GM23338 (cell line): ENCODE measurements around the gene GTPBP4. TPM values are rescaled to one million over a fixed set of nuclear protein-coding genes. Genes with fewer than 3 reads are reported as not detected.

ENCODE experiments used
- ATAC-seq: fragments of 200-7000 bp; cut with Tn5 transposase; 3 replicates; pipeline ENCODE4 v1.9.1; 2020
- DNase-seq: peaks from one replicate; pipeline ENCODE4 v3.0.0-alpha.2; 2015; ENCODE audit warnings: low spot score
- H2AFZ ChIP-seq: fragments of 200-600 bp; sonication (generic); 2 replicates; pipeline ENCODE4 v1.8.0; 2016; ENCODE audit warnings: antibody characterized with exemption, mild to moderate bottlenecking, moderate library complexity
- H3F3A ChIP-seq: fragments of 200-600 bp; sonication (generic); replicated peaks from 2 replicates; pipeline ENCODE4 v1.8.0; 2017; ENCODE audit warnings: antibody characterized with exemption, mixed run types, low read depth
- H3K27ac ChIP-seq: fragments of 200-600 bp; sonication (generic); 2 replicates; pipeline ENCODE4 v1.6.1; 2016; ENCODE audit warnings: low read depth
- H3K27me3 ChIP-seq: fragments of 200-600 bp; sonication (generic); 2 replicates; pipeline ENCODE4 v1.8.0; 2016; ENCODE audit warnings: mild to moderate bottlenecking, mixed run types, moderate library complexity; ENCODE audit not compliant: insufficient read depth
- H3K36me3 ChIP-seq: fragments of 200-600 bp; sonication (generic); 2 replicates; pipeline ENCODE4 v1.8.0; 2016; ENCODE audit warnings: mild to moderate bottlenecking; ENCODE audit not compliant: insufficient read depth
- H3K4me1 ChIP-seq: fragments of 200-600 bp; sonication (generic); 2 replicates; pipeline ENCODE4 v1.8.0; 2016; ENCODE audit warnings: mild to moderate bottlenecking, moderate library complexity; ENCODE audit not compliant: insufficient read depth
- H3K4me2 ChIP-seq: fragments of 200-600 bp; sonication (generic); 2 replicates; pipeline ENCODE4 v1.7.1; 2017; ENCODE audit warnings: mixed run types
- H3K4me3 ChIP-seq: fragments of 200-600 bp; sonication (generic); 2 replicates; pipeline ENCODE4 v1.6.1; 2016; ENCODE audit warnings: mixed run types
- H3K79me2 ChIP-seq: fragments of 200-600 bp; sonication (generic); replicated peaks from 2 replicates; pipeline ENCODE4 v1.8.0; 2017; ENCODE audit warnings: mild to moderate bottlenecking; ENCODE audit not compliant: insufficient read depth
- H3K9me2 ChIP-seq: fragments of 200-600 bp; sonication (generic); 2 replicates; pipeline ENCODE4 v1.8.0; 2017; ENCODE audit not compliant: insufficient read depth
- H4K20me1 ChIP-seq: fragments of 200-600 bp; sonication (generic); replicated peaks from 2 replicates; pipeline ENCODE4 v1.8.0; 2017; ENCODE audit warnings: mild to moderate bottlenecking; ENCODE audit not compliant: insufficient read depth
- H3K27ac Mint-ChIP-seq: 2 replicates; pipeline ENCODE4 v1.8.0; 2020; ENCODE audit warnings: inconsistent platforms, mild to moderate bottlenecking, moderate library complexity, mixed read lengths
- H3K27me3 Mint-ChIP-seq: 3 replicates; pipeline ENCODE4 v1.8.0; 2022; ENCODE audit warnings: low read depth, mild to moderate bottlenecking, moderate library complexity, mixed read lengths, inconsistent platforms; ENCODE audit not compliant: insufficient read depth, poor library complexity
- H3K36me3 Mint-ChIP-seq: 3 replicates; pipeline ENCODE4 v1.8.0; 2021; ENCODE audit warnings: low read depth, mild to moderate bottlenecking, inconsistent platforms, moderate library complexity, mixed read lengths
- H3K4me1 Mint-ChIP-seq: 3 replicates; pipeline ENCODE4 v1.8.0; 2020; ENCODE audit warnings: mild to moderate bottlenecking, inconsistent platforms, mixed read lengths
- H3K4me3 Mint-ChIP-seq: 3 replicates; pipeline ENCODE4 v1.8.0; 2021; ENCODE audit warnings: moderate library complexity, mild to moderate bottlenecking, inconsistent platforms, mixed read lengths
- H3K9me3 Mint-ChIP-seq: 3 replicates; pipeline ENCODE4 v1.8.0; 2020; ENCODE audit warnings: moderate library complexity, mild to moderate bottlenecking, inconsistent platforms, mixed read lengths
- CREB1 ChIP-seq: fragments of 250-450 bp; sonication (Bioruptor Pico); IDR thresholded peaks from 2 replicates; pipeline ENCODE4 v1.5.0; 2020; ENCODE audit warnings: low read depth, mild to moderate bottlenecking, moderate library complexity
- EZH2 ChIP-seq: fragments of 200-600 bp; sonication (generic); IDR thresholded peaks from one replicate; pipeline ENCODE4 v1.8.0; 2017; ENCODE audit warnings: antibody characterized with exemption, mild to moderate bottlenecking, low read depth; ENCODE audit not compliant: unreplicated experiment
- EZH2phosphoT487 ChIP-seq: fragments of 200-600 bp; sonication (generic); IDR thresholded peaks from one replicate; pipeline ENCODE4 v1.8.1; 2018; ENCODE audit warnings: antibody characterized with exemption; ENCODE audit not compliant: unreplicated experiment
- NANOG ChIP-seq: IDR thresholded peaks from 2 replicates; pipeline ENCODE4 v1.6.1; 2016; ENCODE audit warnings: antibody characterized with exemption, borderline replicate concordance
- POLR2AphosphoS5 ChIP-seq: IDR thresholded peaks from 2 replicates; pipeline ENCODE4 v1.6.1; 2016; ENCODE audit warnings: antibody characterized with exemption, low read depth
- STAT1 ChIP-seq: IDR thresholded peaks from one replicate; pipeline ENCODE4 v1.6.1; 2016; ENCODE audit warnings: antibody characterized with exemption; ENCODE audit not compliant: unreplicated experiment
- ZNF114 ChIP-seq: fragments of 250-450 bp; sonication (Bioruptor Pico); IDR thresholded peaks from 2 replicates; pipeline ENCODE4 v1.5.0; 2020; ENCODE audit warnings: mild to moderate bottlenecking, moderate library complexity
- ZNF331 ChIP-seq: fragments of 250-450 bp; sonication (Bioruptor Pico); IDR thresholded peaks from 2 replicates; pipeline ENCODE4 v1.5.0; 2020; ENCODE audit warnings: low read depth, mild to moderate bottlenecking, moderate library complexity
- polyA plus RNA-seq: library from polyadenylated mRNA; unstranded; fragments of >200 nt; fragmentation: Nextera tagmentation; extraction: Ambion mirVana; gene quantifications from 2 replicates; pipeline ENCODE4 v1.2.1, GENCODE V29; 2016
- total RNA-seq: library from RNA; depleted of rRNA; stranded (reverse); fragments of >200 nt; shearing (Covaris generic); gene quantifications from 2 replicates; pipeline ENCODE4 v1.2.3, GENCODE V29; 2014
- TF ChIP-seq, protein P1 (sequence below): fragments of 250-450 bp; sonication (Bioruptor Pico); IDR thresholded peaks from 2 replicates; pipeline ENCODE4 v1.5.0; 2020; ENCODE audit warnings: mild to moderate bottlenecking, moderate library complexity
- TF ChIP-seq, protein P2 (sequence below), 2 experiments: fragments of 200-600 bp in 1 of 2; sonication (generic) in 1 of 2; conservative IDR thresholded peaks; 2 replicates each; pipeline versions ENCODE4 v1.5.1 to v1.6.1; 2016 to 2017; ENCODE audit warnings: antibody characterized with exemption in 2 of 2, low read depth in 2 of 2, mild to moderate bottlenecking in 2 of 2, moderate library complexity in 1 of 2
- TF ChIP-seq, protein P3 (sequence below): IDR thresholded peaks from 2 replicates; pipeline ENCODE4 v1.6.1; 2016; ENCODE audit warnings: antibody characterized with exemption

GTPBP4 gene
- total and polyA plus RNA-seq, 2 experiments from 2014 or later: 56.5 to 62.6 TPM

DNA sequence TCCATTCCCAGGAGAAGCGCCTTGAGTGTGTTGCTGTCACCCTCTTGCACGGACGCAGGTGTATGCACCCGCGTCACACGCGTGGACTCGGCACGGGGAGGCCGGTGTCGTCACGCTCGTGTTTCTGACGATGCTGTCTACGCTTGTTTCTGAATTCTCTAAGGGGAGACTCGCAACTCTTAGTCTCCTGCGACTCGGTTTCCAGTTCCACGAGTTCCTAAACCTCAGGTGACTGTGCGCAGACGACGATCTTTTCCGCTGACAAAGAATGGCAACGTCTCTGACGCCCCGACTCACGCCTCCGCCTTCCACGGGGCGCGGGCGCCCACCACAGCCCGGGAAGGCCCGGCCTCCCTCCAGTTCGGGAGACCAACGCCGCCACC lies 60.1 kb downstream of the GTPBP4 start:
- H3K27me3 Mint-ChIP-seq: peaks cover 25% of the 10 kb centered on the region
- peak overlapping the region; percentile 99 for H3K27ac Mint-ChIP-seq
- Histone ChIP-seq H3K27me3 (no peaks in the 10 kb centered on the region), H3K4me1 (peaks cover 22% of the 10 kb centered on the region), H2AFZ (no peak overlapping the region), H3F3A (peaks cover 26% of the 10 kb centered on the region; the same call in 1 of the 2 replicates), H3K79me2 (peaks cover 79% of the 10 kb centered on the region), H3K4me3 (peak overlapping the region; percentile 95), H3K9me2 (no peaks in the 10 kb centered on the region), H4K20me1 (peaks cover 39% of the 10 kb centered on the region), H3K27ac (peak overlapping the region; percentile 98), H3K36me3 (peaks cover 11% of the 10 kb centered on the region; the same call in 1 of the 2 replicates), H3K4me2 (peak overlapping the region; percentile 77)
- DNase-seq (no peak), ATAC-seq (no peak; the same call in 2 of the 3 replicates)
- TF ChIP-seq, protein P1, sequence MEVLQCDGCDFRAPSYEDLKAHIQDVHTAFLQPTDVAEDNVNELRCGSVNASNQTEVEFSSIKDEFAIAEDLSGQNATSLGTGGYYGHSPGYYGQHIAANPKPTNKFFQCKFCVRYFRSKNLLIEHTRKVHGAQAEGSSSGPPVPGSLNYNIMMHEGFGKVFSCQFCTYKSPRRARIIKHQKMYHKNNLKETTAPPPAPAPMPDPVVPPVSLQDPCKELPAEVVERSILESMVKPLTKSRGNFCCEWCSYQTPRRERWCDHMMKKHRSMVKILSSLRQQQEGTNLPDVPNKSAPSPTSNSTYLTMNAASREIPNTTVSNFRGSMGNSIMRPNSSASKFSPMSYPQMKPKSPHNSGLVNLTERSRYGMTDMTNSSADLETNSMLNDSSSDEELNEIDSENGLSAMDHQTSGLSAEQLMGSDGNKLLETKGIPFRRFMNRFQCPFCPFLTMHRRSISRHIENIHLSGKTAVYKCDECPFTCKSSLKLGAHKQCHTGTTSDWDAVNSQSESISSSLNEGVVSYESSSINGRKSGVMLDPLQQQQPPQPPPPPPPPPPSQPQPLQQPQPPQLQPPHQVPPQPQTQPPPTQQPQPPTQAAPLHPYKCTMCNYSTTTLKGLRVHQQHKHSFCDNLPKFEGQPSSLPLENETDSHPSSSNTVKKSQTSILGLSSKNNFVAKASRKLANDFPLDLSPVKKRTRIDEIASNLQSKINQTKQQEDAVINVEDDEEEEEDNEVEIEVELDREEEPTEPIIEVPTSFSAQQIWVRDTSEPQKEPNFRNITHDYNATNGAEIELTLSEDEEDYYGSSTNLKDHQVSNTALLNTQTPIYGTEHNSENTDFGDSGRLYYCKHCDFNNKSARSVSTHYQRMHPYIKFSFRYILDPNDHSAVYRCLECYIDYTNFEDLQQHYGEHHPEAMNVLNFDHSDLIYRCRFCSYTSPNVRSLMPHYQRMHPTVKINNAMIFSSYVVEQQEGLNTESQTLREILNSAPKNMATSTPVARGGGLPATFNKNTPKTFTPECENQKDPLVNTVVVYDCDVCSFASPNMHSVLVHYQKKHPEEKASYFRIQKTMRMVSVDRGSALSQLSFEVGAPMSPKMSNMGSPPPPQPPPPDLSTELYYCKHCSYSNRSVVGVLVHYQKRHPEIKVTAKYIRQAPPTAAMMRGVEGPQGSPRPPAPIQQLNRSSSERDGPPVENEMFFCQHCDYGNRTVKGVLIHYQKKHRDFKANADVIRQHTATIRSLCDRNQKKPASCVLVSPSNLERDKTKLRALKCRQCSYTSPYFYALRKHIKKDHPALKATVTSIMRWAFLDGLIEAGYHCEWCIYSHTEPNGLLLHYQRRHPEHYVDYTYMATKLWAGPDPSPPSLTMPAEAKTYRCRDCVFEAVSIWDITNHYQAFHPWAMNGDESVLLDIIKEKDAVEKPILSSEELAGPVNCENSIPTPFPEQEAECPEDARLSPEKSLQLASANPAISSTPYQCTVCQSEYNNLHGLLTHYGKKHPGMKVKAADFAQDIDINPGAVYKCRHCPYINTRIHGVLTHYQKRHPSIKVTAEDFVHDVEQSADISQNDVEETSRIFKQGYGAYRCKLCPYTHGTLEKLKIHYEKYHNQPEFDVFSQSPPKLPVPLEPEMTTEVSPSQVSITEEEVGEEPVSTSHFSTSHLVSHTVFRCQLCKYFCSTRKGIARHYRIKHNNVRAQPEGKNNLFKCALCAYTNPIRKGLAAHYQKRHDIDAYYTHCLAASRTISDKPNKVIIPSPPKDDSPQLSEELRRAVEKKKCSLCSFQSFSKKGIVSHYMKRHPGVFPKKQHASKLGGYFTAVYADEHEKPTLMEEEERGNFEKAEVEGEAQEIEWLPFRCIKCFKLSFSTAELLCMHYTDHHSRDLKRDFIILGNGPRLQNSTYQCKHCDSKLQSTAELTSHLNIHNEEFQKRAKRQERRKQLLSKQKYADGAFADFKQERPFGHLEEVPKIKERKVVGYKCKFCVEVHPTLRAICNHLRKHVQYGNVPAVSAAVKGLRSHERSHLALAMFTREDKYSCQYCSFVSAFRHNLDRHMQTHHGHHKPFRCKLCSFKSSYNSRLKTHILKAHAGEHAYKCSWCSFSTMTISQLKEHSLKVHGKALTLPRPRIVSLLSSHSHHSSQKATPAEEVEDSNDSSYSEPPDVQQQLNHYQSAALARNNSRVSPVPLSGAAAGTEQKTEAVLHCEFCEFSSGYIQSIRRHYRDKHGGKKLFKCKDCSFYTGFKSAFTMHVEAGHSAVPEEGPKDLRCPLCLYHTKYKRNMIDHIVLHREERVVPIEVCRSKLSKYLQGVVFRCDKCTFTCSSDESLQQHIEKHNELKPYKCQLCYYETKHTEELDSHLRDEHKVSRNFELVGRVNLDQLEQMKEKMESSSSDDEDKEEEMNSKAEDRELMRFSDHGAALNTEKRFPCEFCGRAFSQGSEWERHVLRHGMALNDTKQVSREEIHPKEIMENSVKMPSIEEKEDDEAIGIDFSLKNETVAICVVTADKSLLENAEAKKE: no peak
- TF ChIP-seq EZH2phosphoT487 (no peak), EZH2 (no peak), CREB1 (no peak; the same call in 1 of the 2 replicates), POLR2AphosphoS5 (no peak), STAT1 (no peak), ZNF331 (CRISPR knock-in tag) (no peak), NANOG (no peak), ZNF114 (CRISPR knock-in tag) (no peak)
- TF ChIP-seq, protein P2, sequence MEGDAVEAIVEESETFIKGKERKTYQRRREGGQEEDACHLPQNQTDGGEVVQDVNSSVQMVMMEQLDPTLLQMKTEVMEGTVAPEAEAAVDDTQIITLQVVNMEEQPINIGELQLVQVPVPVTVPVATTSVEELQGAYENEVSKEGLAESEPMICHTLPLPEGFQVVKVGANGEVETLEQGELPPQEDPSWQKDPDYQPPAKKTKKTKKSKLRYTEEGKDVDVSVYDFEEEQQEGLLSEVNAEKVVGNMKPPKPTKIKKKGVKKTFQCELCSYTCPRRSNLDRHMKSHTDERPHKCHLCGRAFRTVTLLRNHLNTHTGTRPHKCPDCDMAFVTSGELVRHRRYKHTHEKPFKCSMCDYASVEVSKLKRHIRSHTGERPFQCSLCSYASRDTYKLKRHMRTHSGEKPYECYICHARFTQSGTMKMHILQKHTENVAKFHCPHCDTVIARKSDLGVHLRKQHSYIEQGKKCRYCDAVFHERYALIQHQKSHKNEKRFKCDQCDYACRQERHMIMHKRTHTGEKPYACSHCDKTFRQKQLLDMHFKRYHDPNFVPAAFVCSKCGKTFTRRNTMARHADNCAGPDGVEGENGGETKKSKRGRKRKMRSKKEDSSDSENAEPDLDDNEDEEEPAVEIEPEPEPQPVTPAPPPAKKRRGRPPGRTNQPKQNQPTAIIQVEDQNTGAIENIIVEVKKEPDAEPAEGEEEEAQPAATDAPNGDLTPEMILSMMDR (conservative IDR thresholded peaks at IDR 0.05; ENCODE audit: low read depth in 2 of 2): no peak
- TF ChIP-seq, protein P3, sequence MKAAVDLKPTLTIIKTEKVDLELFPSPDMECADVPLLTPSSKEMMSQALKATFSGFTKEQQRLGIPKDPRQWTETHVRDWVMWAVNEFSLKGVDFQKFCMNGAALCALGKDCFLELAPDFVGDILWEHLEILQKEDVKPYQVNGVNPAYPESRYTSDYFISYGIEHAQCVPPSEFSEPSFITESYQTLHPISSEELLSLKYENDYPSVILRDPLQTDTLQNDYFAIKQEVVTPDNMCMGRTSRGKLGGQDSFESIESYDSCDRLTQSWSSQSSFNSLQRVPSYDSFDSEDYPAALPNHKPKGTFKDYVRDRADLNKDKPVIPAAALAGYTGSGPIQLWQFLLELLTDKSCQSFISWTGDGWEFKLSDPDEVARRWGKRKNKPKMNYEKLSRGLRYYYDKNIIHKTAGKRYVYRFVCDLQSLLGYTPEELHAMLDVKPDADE: no peak
- H3K36me3 Mint-ChIP-seq: peaks cover 43% of the 10 kb centered on the region
- no peaks in the 10 kb centered on the region for H3K9me3 Mint-ChIP-seq
- peak overlapping the region; percentile 97 for H3K4me3 Mint-ChIP-seq
- peaks cover 26% of the 10 kb centered on the region for H3K4me1 Mint-ChIP-seq
